Fibroblast of lung (primary cell): ENCODE data around the gene SLC44A1. TPM values are rescaled to one million over a fixed set of nuclear protein-coding genes. Genes with fewer than 3 reads are reported as not detected.

Experiments
- DNase-seq, 2 donors: peaks; one replicate each; pipeline versions ENCODE4 v3.0.0 to v3.0.0-alpha.2; 2010; ENCODE audit warnings: low read depth in 2 of 2
- H2AFZ ChIP-seq: 2 replicates; pipeline ENCODE4 v1.5.1; 2012; ENCODE audit warnings: low read length, control low read depth, inconsistent platforms
- H3K27ac ChIP-seq: 2 replicates; pipeline ENCODE4 v1.5.1; 2011; ENCODE audit warnings: low read length, control low read depth; ENCODE audit not compliant: insufficient read depth
- H3K27me3 ChIP-seq: 2 replicates; pipeline ENCODE4 v1.5.1; 2011; ENCODE audit warnings: mild to moderate bottlenecking, low read length; ENCODE audit not compliant: control insufficient read depth, insufficient read depth
- H3K36me3 ChIP-seq: 2 replicates; pipeline ENCODE4 v1.5.1; 2011; ENCODE audit warnings: low read length; ENCODE audit not compliant: control insufficient read depth, insufficient read depth
- H3K4me1 ChIP-seq: 2 replicates; pipeline ENCODE4 v1.5.1; 2011; ENCODE audit warnings: low read length; ENCODE audit not compliant: control insufficient read depth, insufficient read depth; ENCODE audit errors: extremely low read depth
- H3K4me2 ChIP-seq: 2 replicates; pipeline ENCODE4 v1.5.1; 2011; ENCODE audit warnings: low read length, control low read depth; ENCODE audit not compliant: insufficient read depth; ENCODE audit errors: extremely low read depth
- H3K4me3 ChIP-seq, 4 experiments: fragments of 200-600 bp in 1 of 4; sonication (generic) in 1 of 4; replicated peaks in 1 of 4; 2 replicates each; pipeline ENCODE4 v1.5.1; 2011 to 2016; ENCODE audit warnings: low read length in 4 of 4, low read depth in 3 of 4, mild to moderate bottlenecking in 3 of 4, control low read depth in 2 of 4, inconsistent platforms in 1 of 4, mixed read lengths in 1 of 4; ENCODE audit not compliant: insufficient read depth in 1 of 4; ENCODE audit errors: control extremely low read depth in 1 of 4
- H3K79me2 ChIP-seq: 2 replicates; pipeline ENCODE4 v1.5.1; 2012; ENCODE audit warnings: mild to moderate bottlenecking, low read length, inconsistent platforms; ENCODE audit not compliant: control insufficient read depth, insufficient read depth
- H3K9ac ChIP-seq: 2 replicates; pipeline ENCODE4 v1.5.1; 2011; ENCODE audit warnings: mild to moderate bottlenecking, low read length, control low read depth; ENCODE audit not compliant: insufficient read depth
- H3K9me3 ChIP-seq: 2 replicates; pipeline ENCODE4 v1.5.1; 2012; ENCODE audit warnings: low read depth, low read length; ENCODE audit not compliant: control insufficient read depth, insufficient read depth
- H4K20me1 ChIP-seq: 2 replicates; pipeline ENCODE4 v1.5.1; 2011; ENCODE audit warnings: low read length; ENCODE audit not compliant: control insufficient read depth, insufficient read depth; ENCODE audit errors: extremely low read depth
- EZH2 ChIP-seq: IDR thresholded peaks from 2 replicates; pipeline ENCODE4 v1.5.1; 2012; ENCODE audit warnings: low read length, control low read depth, mild to moderate bottlenecking; ENCODE audit errors: missing control alignments
- polyA plus RNA-seq, 2 donors: library from polyadenylated mRNA; depleted of rRNA in 1 of 2; stranded (reverse) in 1 of 2; unstranded in 1 of 2; fragments of >200 nt; gene quantifications; 2 replicates each; pipeline ENCODE4 v1.2.1, GENCODE V29; 2011 to 2012; ENCODE audit warnings: missing spikeins in 1 of 2
- total RNA-seq: library from RNA; depleted of rRNA; stranded (reverse); fragments of >200 nt; gene quantifications from 2 replicates; pipeline ENCODE4 v1.2.1, GENCODE V29; 2014
- TF ChIP-seq, protein P1 (sequence below), 2 donors: IDR thresholded peaks in 1 of 2; conservative IDR thresholded peaks in 1 of 2; 1 replicate in 1 of 2; 2 replicates in 1 of 2; pipeline ENCODE4 v1.5.1; 2011 to 2012; ENCODE audit warnings: low read length in 2 of 2, control low read depth in 1 of 2, inconsistent platforms in 1 of 2, low read depth in 1 of 2, mild to moderate bottlenecking in 1 of 2

Gene SLC44A1
- total and polyA plus RNA-seq, 2 donors (not counting 1 experiment from before 2014, with no cell fraction given), result 35.9 to 54.2 TPM

DNA sequence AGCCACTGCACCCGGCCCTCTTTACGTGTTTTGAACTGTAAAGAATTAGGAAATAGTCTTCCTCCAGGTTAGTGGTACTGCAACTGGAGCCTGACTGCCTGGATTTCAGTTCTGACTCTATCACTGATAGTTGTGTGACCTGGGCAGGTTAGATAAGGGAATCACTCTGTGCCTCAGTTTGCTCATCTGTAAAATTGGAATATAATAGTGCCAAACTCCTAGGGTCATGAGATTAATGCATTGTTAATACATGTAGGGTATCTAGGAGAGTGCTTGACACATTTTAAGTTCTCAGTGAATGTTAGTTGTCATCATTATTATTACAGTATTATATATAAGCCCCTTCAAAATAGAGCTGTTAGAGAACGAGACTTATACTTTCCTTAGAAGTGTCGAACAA lies 130.9 kb downstream of the SLC44A1 start:
- H3K9me3 ChIP-seq, result no peaks in the 10 kb centered on the region
- no peak overlapping the region for H2AFZ ChIP-seq
- H3K4me1 ChIP-seq, result no peaks in the 10 kb centered on the region
- H3K27me3 ChIP-seq, result no peaks in the 10 kb centered on the region
- no peak overlapping the region for H3K27ac ChIP-seq
- TF ChIP-seq EZH2, result no peak
- TF ChIP-seq, protein P1, sequence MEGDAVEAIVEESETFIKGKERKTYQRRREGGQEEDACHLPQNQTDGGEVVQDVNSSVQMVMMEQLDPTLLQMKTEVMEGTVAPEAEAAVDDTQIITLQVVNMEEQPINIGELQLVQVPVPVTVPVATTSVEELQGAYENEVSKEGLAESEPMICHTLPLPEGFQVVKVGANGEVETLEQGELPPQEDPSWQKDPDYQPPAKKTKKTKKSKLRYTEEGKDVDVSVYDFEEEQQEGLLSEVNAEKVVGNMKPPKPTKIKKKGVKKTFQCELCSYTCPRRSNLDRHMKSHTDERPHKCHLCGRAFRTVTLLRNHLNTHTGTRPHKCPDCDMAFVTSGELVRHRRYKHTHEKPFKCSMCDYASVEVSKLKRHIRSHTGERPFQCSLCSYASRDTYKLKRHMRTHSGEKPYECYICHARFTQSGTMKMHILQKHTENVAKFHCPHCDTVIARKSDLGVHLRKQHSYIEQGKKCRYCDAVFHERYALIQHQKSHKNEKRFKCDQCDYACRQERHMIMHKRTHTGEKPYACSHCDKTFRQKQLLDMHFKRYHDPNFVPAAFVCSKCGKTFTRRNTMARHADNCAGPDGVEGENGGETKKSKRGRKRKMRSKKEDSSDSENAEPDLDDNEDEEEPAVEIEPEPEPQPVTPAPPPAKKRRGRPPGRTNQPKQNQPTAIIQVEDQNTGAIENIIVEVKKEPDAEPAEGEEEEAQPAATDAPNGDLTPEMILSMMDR (conservative IDR thresholded peaks at IDR 0.05 in 1 of 2, IDR thresholded peaks at IDR 0.05 in 1 of 2; ENCODE audit: low read depth in 1 of 2, low read length in 2 of 2), result no peak
- no peak overlapping the region for H3K4me3 ChIP-seq
- no peaks in the 10 kb centered on the region for H3K36me3 ChIP-seq
- no peaks in the 10 kb centered on the region for H3K79me2 ChIP-seq
- H3K4me2 ChIP-seq, result no peak overlapping the region
- no peaks in the 10 kb centered on the region for H4K20me1 ChIP-seq
- DNase-seq, result no peak
- no peak overlapping the region for H3K9ac ChIP-seq

DNA sequence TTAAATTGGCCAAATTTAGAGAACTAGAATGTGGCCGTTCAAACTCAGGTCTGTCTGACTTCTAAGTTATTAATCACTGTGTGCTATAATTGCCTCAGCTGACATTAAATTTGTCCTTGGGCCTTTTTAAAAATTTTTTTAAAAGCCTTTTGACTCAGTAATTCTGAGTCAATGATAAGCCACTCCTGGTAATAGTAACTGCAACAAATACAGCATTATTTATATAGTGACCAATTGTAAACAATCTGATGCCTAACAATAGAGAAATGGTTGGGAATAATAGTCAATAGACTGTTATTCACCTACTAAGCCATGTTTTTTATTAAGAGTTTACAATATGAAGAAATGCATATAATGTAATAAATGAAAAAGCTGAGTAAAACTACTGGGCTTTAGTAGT lies 132.4 kb downstream of the SLC44A1 start:
- no peak overlapping the region for H3K4me3 ChIP-seq
- H3K4me1 ChIP-seq, result no peaks in the 10 kb centered on the region
- H3K27me3 ChIP-seq, result no peaks in the 10 kb centered on the region
- no peaks in the 10 kb centered on the region for H3K36me3 ChIP-seq
- H3K9me3 ChIP-seq, result no peaks in the 10 kb centered on the region
- H2AFZ ChIP-seq, result no peak overlapping the region
- H3K4me2 ChIP-seq, result no peak overlapping the region
- no peaks in the 10 kb centered on the region for H4K20me1 ChIP-seq
- DNase-seq, result no peak
- no peak for TF ChIP-seq EZH2
- TF ChIP-seq, protein P1 (conservative IDR thresholded peaks at IDR 0.05 in 1 of 2, IDR thresholded peaks at IDR 0.05 in 1 of 2; ENCODE audit: low read depth in 1 of 2, low read length in 2 of 2), result no peak
- H3K79me2 ChIP-seq, result no peaks in the 10 kb centered on the region
- H3K27ac ChIP-seq, result no peak overlapping the region
- H3K9ac ChIP-seq, result no peak overlapping the region

DNA sequence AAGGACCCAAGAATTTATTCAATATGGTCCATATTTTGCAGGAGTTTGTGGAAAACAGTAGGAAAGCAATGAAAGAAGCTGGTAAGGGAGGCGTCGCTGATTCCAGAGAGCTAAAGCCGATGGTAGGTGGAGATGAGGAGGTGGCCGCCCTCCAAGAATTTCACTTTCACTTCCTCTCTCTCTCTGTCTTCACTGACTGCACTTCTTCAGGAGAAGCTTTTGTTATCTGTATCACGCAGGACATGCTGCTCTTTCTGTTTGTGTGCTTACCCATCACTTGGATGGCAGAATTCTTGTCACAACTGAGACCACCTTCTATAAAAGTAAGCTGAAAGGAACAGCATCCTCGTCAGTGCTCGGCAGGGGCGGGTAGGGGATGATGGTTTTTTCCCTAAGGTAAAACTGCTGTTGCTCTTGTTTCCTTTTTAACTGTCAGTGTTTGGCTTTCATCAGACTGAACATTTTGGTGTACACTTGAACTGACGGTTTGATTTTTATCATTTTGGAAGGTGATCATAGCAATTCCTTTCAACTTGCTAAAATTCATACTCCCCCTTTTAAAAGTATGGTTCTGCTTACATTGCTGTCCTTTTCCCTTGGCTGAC lies 141.0 kb downstream of the SLC44A1 start:
- Histone ChIP-seq H3K9ac (no peak overlapping the region), H3K4me3 (no peak overlapping the region), H3K36me3 (no peaks in the 10 kb centered on the region)

More for the DNA sequence above, 141.0 kb downstream of the SLC44A1 start:
- H3K4me1 ChIP-seq, result no peaks in the 10 kb centered on the region
- peak overlapping the region; percentile 57 for H2AFZ ChIP-seq
- no peak overlapping the region for H3K27ac ChIP-seq
- no peaks in the 10 kb centered on the region for H3K79me2 ChIP-seq
- H3K27me3 ChIP-seq, result no peaks in the 10 kb centered on the region
- H3K9me3 ChIP-seq, result no peaks in the 10 kb centered on the region
- H3K4me2 ChIP-seq, result peak overlapping the region; percentile 58
- peak in 1 of 2 donors; percentile 45 for DNase-seq
- TF ChIP-seq, protein P1 (conservative IDR thresholded peaks at IDR 0.05 in 1 of 2, IDR thresholded peaks at IDR 0.05 in 1 of 2; ENCODE audit: low read depth in 1 of 2, low read length in 2 of 2), result no peak
- no peaks in the 10 kb centered on the region for H4K20me1 ChIP-seq
